GM12801 (cell line): ENCODE measurements around the gene ADGB.

ENCODE experiments used
- TF ChIP-seq, protein P1 (sequence below): IDR thresholded peaks from one replicate; pipeline ENCODE4 v1.5.1; 2011; ENCODE audit warnings: control low read depth; ENCODE audit not compliant: insufficient read length; ENCODE audit errors: extremely low read depth

The ADGB gene

DNA sequence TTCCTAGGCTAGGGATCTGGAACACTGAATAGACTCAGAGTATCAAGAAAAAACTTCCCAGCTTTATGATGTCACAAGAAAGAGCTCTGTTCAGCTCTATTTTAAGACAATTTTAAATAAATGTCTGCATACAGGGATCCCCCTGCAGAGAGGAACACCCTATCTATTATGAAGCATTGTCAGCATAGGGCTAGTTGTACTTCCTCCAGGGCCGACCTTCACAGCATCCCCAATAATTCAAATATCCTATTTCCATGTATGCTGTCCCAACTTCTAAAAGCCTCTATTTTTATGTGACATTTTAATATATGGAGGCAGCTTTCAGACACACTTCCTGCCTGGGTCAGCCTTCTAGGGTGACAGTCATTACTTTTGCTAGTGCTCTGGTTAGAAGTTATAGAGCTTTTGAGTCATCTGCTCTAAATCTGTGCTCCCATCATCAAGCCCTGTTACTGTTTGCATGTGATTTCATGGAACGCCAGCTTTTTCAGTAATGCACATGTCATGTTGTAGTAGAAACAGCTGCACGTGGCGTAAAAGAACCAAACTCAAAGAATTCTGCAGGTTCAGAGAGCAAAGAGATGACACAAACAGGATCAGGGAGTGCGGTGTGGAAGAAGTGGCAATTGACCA lies 189.2 kb downstream of the ADGB start:
- TF ChIP-seq, protein P1, sequence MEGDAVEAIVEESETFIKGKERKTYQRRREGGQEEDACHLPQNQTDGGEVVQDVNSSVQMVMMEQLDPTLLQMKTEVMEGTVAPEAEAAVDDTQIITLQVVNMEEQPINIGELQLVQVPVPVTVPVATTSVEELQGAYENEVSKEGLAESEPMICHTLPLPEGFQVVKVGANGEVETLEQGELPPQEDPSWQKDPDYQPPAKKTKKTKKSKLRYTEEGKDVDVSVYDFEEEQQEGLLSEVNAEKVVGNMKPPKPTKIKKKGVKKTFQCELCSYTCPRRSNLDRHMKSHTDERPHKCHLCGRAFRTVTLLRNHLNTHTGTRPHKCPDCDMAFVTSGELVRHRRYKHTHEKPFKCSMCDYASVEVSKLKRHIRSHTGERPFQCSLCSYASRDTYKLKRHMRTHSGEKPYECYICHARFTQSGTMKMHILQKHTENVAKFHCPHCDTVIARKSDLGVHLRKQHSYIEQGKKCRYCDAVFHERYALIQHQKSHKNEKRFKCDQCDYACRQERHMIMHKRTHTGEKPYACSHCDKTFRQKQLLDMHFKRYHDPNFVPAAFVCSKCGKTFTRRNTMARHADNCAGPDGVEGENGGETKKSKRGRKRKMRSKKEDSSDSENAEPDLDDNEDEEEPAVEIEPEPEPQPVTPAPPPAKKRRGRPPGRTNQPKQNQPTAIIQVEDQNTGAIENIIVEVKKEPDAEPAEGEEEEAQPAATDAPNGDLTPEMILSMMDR: no peak

DNA sequence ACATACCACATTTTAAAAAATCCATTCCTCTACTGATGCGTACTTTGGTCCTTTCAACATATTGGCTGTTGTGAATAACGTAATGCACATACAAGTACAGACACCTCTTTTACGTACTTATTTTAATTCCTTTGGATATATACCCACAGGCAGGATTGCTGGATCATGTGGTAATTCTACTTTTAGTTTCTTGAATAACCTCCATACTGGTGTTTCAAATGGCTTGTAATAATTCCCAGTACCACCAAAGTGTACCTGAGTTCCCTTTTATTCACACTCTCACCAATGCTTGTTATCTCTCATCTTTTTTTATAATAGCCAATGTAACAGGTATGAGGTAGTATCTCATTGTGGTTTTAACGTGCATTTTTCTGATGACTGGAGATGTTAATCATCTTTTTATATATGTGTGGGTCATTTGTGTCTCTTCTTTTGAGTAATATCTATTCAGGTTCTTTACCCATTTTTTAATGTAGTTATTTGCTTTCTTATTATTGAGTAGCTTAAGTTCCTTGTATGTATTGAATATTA lies 191.9 kb downstream of the ADGB start:
- TF ChIP-seq, protein P1: no peak

GRCh38 chr6:146791930-146792329 lies 193.2 kb downstream of the ADGB start:
- TF ChIP-seq, protein P1: no peak

DNA sequence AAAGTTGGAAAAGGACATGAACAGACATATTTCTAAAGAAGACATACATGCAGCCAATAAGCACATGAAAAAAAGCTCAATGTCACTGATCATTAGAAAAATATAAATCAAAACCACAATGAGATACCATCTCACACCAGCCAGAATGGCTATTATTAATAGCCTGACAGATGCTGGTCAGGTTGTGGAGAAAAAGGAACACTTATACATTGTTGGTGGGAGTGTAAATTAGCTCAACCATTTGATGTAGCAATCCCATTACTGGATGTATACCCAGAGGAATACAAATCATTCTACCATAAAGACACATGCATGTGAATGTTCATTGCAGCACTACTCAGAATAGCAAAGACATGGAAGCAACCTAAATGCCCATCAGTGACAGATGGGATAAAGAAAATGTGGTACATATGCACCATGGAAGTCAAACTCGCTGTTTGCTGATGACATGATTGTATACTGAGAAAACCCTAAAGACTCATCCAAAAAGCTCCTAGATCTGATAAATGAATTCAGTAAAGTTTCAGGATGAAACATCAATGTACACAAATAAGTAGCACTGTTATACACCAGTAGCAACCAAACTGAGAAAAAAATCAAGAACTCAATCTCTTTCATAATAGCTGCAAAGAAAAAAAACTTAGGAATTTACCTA lies 196.8 kb downstream of the ADGB start:
- TF ChIP-seq, protein P1: no peak

DNA sequence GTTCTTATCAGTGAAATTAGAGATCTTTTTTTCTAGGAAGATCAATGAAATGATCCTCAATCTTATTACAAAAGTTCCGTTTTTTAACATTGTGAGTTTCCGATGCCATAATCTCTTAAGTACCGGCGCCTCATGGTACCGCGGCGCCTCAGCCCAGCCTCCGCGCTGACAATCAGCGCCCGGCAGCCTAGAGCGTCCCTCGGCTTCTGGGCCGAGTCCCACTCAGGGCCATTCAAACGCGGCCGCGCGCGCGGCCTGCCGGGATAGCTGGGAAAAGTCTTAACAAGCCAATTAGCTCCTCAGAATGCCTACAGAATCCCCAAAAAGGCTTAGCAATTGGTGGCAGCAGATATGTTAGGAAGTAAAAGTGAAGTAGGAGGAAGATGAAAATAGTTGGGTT lies 204.8 kb downstream of the ADGB start:
- TF ChIP-seq, protein P1: no peak

DNA sequence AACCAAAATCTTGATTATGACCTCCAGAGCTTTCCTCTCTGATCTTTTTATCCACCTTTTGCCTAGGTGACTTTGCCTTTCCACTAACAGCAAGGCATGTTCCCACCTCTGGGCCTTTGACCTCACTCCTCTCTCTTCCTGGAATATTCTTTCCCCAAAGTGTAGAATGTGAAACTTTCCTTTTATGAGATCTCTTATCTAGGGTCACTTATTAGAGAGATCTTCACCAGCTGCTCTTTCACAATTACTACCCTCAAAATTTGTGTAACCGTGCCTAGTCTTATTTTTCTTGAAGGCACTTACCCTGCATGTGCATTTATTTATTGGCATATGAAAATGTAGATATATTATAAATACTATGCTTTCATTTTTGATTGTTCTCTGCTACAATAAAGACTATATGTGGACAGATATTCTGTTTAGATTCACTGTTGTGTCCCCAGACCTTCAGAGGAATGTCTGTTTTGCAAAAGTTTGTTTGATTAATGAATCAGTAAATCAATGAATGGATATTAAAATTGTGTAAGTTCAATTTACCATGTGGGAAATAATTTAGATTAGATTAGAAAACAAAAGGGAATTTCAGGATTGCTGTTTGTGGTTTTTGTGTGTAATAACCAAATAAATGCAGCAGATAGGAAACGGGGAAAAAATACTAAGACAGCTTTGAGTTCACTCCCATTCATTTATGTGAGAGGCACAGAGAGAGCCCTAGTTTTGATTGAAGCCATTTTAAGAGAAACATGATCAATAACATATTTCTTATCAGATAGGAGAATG lies 207.0 kb downstream of the ADGB start:
- TF ChIP-seq, protein P1: no peak

GRCh38 chr6:146813554-146813953 lies 214.8 kb downstream of the ADGB start:
- TF ChIP-seq, protein P1: no peak
